ENCODE data around the gene FOXA1.

- TF ChIP-seq CTCF (IDR thresholded peaks at IDR 0.05) (no peak), POLR2A (IDR thresholded peaks at IDR 0.05) (no peak)
Measured at GRCh38 chr14:37606678-37607077, 11.6 kb upstream of the FOXA1 start.

Data from heart left ventricle (tissue), 13 donors.